Esophagus muscularis mucosa (tissue), 4 donors: ENCODE data around the gene ELP4.

ENCODE experiments used
- EP300 ChIP-seq: sonication (generic); formaldehyde crosslinking; IDR thresholded peaks from one replicate; pipeline ENCODE4 v1.6.1; 2017; ENCODE audit warnings: antibody characterized with exemption
- POLR2A ChIP-seq: fragments of 450-650 bp; IDR thresholded peaks from one replicate; pipeline ENCODE4 v1.6.1; 2017; ENCODE audit warnings: antibody characterized with exemption, moderate library complexity, mild to moderate bottlenecking, low read depth
- POLR2AphosphoS5 ChIP-seq, 2 donors: sonication (generic); formaldehyde crosslinking; IDR thresholded peaks; one replicate each; pipeline ENCODE4 v1.6.1; 2017; ENCODE audit warnings: antibody characterized with exemption in 2 of 2
- TF ChIP-seq, protein P1 (sequence below), 3 experiments: fragments of 200-600 bp in 2 of 3; fragments of 450-650 bp in 1 of 3; sonication (generic) in 2 of 3; IDR thresholded peaks; one replicate each; pipeline ENCODE4 v1.5.1; 2017 to 2019; ENCODE audit warnings: antibody characterized with exemption in 3 of 3, mild to moderate bottlenecking in 2 of 3, moderate library complexity in 1 of 3

DNA sequence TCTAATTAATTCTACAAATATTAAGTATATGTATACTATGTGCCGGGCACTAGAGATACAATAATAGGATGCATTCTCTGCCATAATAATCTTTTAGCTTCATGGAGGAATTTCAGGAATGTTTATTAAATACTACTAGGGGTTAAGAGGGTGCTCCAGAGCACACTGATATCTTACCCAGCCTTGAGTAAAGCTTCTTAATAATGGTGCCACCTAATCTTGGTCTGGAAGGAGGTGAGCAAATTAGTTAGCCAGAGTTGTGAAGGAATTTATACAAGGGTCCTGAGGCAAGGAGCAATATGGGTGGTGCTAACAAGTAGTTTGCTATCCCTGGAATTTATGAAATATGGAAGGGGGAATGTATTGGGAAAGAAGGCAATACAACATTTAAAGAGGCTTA lies 21.7 kb downstream of the ELP4 start:
- TF ChIP-seq, protein P1, sequence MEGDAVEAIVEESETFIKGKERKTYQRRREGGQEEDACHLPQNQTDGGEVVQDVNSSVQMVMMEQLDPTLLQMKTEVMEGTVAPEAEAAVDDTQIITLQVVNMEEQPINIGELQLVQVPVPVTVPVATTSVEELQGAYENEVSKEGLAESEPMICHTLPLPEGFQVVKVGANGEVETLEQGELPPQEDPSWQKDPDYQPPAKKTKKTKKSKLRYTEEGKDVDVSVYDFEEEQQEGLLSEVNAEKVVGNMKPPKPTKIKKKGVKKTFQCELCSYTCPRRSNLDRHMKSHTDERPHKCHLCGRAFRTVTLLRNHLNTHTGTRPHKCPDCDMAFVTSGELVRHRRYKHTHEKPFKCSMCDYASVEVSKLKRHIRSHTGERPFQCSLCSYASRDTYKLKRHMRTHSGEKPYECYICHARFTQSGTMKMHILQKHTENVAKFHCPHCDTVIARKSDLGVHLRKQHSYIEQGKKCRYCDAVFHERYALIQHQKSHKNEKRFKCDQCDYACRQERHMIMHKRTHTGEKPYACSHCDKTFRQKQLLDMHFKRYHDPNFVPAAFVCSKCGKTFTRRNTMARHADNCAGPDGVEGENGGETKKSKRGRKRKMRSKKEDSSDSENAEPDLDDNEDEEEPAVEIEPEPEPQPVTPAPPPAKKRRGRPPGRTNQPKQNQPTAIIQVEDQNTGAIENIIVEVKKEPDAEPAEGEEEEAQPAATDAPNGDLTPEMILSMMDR (IDR thresholded peaks at IDR 0.05): no peak
- TF ChIP-seq POLR2AphosphoS5 (IDR thresholded peaks at IDR 0.05) (no peak), EP300 (no peak), POLR2A (no peak)
